MCF 10A (cell line): ENCODE results near the gene EMILIN3. TPM values are rescaled to one million over a fixed set of nuclear protein-coding genes. Genes with fewer than 3 reads are reported as not detected.

Source experiments
- BruUV-seq: library from RNA; stranded (reverse); fragments of 400-500 nt; replicated peaks from 2 replicates; lab custom pipeline; 2021; lab: Mats Ljungman, UMichigan
- CTCF ChIA-PET: fragments of 300-600 bp; sonication (Branson Sonifier 250); formaldehyde crosslinking; extraction: SDS; loops from one replicate; lab custom pipeline; 2021; ENCODE audit warnings: antibody characterized with exemption, inconsistent platforms; lab: Yijun Ruan, JAX
- POLR2A ChIA-PET: fragments of 300-600, 350-650 bp; sonication (Branson Sonifier 250); formaldehyde crosslinking; extraction: SDS; loops from one replicate; lab custom pipeline; 2020; ENCODE audit warnings: antibody characterized with exemption, inconsistent platforms; lab: Yijun Ruan, JAX
- DNase-seq: peaks from one replicate; pipeline ENCODE4 v3.0.0-alpha.2; 2018; ENCODE audit not compliant: unreplicated experiment
- H3K27ac Mint-ChIP-seq: one replicate; pipeline ENCODE4 v1.8.0; 2022; ENCODE audit warnings: mild to moderate bottlenecking, low read depth, mixed read lengths; ENCODE audit not compliant: unreplicated experiment
- H3K27me3 Mint-ChIP-seq: one replicate; pipeline ENCODE4 v1.8.0; 2022; ENCODE audit warnings: mixed read lengths; ENCODE audit not compliant: insufficient read depth, unreplicated experiment
- H3K36me3 Mint-ChIP-seq: one replicate; pipeline ENCODE4 v1.8.0; 2022; ENCODE audit warnings: mild to moderate bottlenecking, moderate library complexity, mixed read lengths; ENCODE audit not compliant: insufficient read depth, unreplicated experiment
- H3K4me1 Mint-ChIP-seq: one replicate; pipeline ENCODE4 v1.8.0; 2022; ENCODE audit warnings: mixed read lengths; ENCODE audit not compliant: insufficient read depth, unreplicated experiment
- H3K4me3 Mint-ChIP-seq: one replicate; pipeline ENCODE4 v1.8.0; 2022; ENCODE audit warnings: mild to moderate bottlenecking, moderate library complexity, mixed read lengths; ENCODE audit not compliant: unreplicated experiment
- H3K9me3 Mint-ChIP-seq: one replicate; pipeline ENCODE4 v1.8.0; 2022; ENCODE audit warnings: mixed read lengths; ENCODE audit not compliant: unreplicated experiment
- intact Hi-C: fragments of 100-400 bp; cut with micrococcal nuclease; formaldehyde crosslinking; loops from 2 replicates; pipeline ENCODE4 v1.14.1; 2022
- total RNA-seq: library from RNA; stranded (reverse); gene quantifications from 2 replicates; pipeline ENCODE4 v1.2.3, GENCODE V29; 2022
- TF ChIP-seq, protein P1 (sequence below): fragments of 200-600 bp; IDR thresholded peaks from one replicate; pipeline ENCODE4 v1.8.0; 2022; ENCODE audit warnings: antibody characterized with exemption, mild to moderate bottlenecking; ENCODE audit not compliant: unreplicated experiment

Gene EMILIN3
- total RNA-seq, 1 experiment from 2014 or later = not detected

DNA sequence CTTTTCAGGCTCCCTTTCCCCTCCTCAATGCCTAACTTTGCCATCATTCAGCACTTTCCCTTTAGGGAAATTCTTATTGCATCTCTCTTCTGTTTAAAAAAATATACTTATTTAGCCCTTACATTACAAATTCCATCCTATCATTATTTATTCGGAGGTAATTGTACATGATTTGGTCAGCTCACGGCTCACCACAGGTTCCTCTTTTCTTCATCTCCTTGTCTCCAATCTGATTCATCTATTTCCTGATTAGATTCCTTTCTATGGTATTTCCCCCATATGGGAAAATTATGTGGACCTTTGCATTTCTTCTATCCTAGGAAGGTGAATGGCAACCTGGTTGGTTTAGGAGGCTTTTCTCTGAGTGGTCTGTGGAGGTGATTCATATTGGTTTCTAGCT lies 12.9 kb upstream of the EMILIN3 start:
- Mint-ChIP-seq H3K4me3 (no peak overlapping the region), H3K4me1 (no peaks in the 10 kb centered on the region), H3K36me3 (no peaks in the 10 kb centered on the region), H3K27ac (no peak overlapping the region), H3K27me3 (peaks cover 55% of the 10 kb centered on the region), H3K9me3 (no peaks in the 10 kb centered on the region)
- CTCF ChIA-PET = interaction anchor here (0.9 kb wide), 1 partner anchor 32 kb away, joined by 4 read pairs; no protein-coding TSS in a partner anchor
- DNase-seq = no peak
- TF ChIP-seq, protein P1, sequence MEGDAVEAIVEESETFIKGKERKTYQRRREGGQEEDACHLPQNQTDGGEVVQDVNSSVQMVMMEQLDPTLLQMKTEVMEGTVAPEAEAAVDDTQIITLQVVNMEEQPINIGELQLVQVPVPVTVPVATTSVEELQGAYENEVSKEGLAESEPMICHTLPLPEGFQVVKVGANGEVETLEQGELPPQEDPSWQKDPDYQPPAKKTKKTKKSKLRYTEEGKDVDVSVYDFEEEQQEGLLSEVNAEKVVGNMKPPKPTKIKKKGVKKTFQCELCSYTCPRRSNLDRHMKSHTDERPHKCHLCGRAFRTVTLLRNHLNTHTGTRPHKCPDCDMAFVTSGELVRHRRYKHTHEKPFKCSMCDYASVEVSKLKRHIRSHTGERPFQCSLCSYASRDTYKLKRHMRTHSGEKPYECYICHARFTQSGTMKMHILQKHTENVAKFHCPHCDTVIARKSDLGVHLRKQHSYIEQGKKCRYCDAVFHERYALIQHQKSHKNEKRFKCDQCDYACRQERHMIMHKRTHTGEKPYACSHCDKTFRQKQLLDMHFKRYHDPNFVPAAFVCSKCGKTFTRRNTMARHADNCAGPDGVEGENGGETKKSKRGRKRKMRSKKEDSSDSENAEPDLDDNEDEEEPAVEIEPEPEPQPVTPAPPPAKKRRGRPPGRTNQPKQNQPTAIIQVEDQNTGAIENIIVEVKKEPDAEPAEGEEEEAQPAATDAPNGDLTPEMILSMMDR = no peak
- intact Hi-C loops = no loop called here
- POLR2A ChIA-PET = no interaction called here
- no TSS peak for BruUV-seq

DNA sequence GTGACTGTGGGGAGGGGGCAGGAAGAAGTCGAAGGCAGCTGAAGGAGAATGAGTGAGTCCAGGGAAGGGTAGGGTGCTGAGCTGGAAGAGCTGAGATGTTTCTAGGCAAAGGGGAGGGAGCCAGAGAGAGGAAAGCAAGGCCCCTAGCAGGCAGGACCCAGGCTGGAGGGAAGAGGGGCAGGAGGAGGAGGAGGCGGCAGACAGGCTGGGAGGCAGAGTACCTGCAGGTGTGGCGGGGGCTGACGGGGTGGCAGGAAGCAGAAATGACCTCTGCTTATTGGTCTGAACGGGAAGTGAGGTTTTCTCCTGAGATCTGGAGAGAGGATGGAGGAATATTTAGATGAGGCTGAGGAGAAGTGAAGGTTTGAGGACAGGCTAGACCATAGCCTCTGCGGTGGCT lies 10.7 kb upstream of the EMILIN3 start:
- intact Hi-C loops = no loop called here
- Mint-ChIP-seq H3K4me1 (no peaks in the 10 kb centered on the region), H3K27me3 (peaks cover 55% of the 10 kb centered on the region), H3K4me3 (no peak overlapping the region), H3K27ac (no peak overlapping the region), H3K36me3 (no peaks in the 10 kb centered on the region), H3K9me3 (no peaks in the 10 kb centered on the region)
- CTCF ChIA-PET = interaction anchor here (0.6 kb wide), 1 partner anchor 396 kb away, joined by 4 read pairs; no protein-coding TSS in a partner anchor
- no peak for DNase-seq
- TF ChIP-seq, protein P1 = no peak
- no TSS peak for BruUV-seq
- POLR2A ChIA-PET = no interaction called here

DNA sequence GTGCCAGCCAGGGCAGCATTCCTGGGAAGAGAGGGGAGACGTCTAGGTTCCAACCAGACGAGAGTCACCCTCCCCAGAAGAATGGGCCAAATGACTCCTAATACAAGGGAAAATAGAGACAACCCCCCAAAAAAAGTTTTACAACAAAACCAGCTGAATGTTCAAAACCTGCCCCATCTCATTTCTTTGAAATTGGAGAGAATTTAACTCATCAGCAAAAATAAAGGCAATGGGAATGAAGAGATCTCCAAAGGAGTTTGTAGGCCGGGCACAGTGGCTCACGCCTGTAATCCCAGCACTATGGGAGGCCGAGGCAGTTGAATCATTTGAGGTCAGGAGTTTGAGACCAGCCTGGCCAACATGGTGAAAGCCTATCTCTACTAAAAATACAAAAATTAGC lies 9.7 kb upstream of the EMILIN3 start:
- Mint-ChIP-seq H3K9me3 (no peaks in the 10 kb centered on the region), H3K27me3 (peaks cover 54% of the 10 kb centered on the region), H3K36me3 (no peaks in the 10 kb centered on the region), H3K4me3 (no peak overlapping the region), H3K27ac (no peak overlapping the region), H3K4me1 (no peaks in the 10 kb centered on the region)
- BruUV-seq = no TSS peak
- ChIA-PET CTCF (interaction anchor here (0.6 to 1.1 kb wide), 2 partner anchors 35 to 395 kb away, joined by 4 read pairs; no protein-coding TSS in a partner anchor), POLR2A (interaction anchor here (0.7 kb wide), 1 partner anchor 13 kb away, joined by 5 read pairs; no protein-coding TSS in a partner anchor)
- TF ChIP-seq, protein P1 = no peak
- no peak for DNase-seq
- intact Hi-C loops = no loop called here

DNA sequence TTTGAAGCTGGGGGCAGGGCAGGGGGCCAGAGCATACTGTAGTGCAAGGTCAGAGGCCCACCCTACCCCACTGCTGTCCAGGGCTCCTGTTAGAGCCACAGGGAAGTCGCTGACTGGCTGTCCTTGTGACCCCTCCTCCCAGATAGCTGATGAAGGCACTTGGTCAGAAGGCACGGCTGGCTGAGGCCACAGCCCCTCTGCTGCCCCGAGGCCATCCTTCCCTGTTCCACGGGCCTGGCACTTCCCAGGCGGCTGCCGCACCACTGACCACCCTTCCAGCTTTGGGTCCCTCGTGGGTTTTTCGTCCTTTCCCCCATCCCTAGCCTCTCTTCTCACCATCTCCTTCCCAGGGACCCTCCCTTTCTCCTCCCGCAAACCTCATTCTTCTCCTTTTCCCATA lies 9.2 kb upstream of the EMILIN3 start:
- H3K4me3 Mint-ChIP-seq = no peak overlapping the region
- BruUV-seq = no TSS peak
- ChIA-PET POLR2A (interaction anchor here (0.7 kb wide), 1 partner anchor 13 kb away, joined by 5 read pairs; no protein-coding TSS in a partner anchor), CTCF (interaction anchor here (1.1 kb wide), 1 partner anchor 35 kb away, joined by 4 read pairs; no protein-coding TSS in a partner anchor)
- H3K36me3 Mint-ChIP-seq = no peaks in the 10 kb centered on the region
- DNase-seq = no peak
- no peaks in the 10 kb centered on the region for H3K4me1 Mint-ChIP-seq
- no peaks in the 10 kb centered on the region for H3K9me3 Mint-ChIP-seq
- intact Hi-C loops = no loop called here
- H3K27me3 Mint-ChIP-seq = peaks cover 49% of the 10 kb centered on the region
- TF ChIP-seq, protein P1 = no peak
- H3K27ac Mint-ChIP-seq = no peak overlapping the region
